ENCODE measurements around the gene C20orf141. TPM values are rescaled to one million over a fixed set of nuclear protein-coding genes. Genes with fewer than 3 reads are reported as not detected.
"Not testable (repeated sequence)": the region's sequence is repeated elsewhere in the genome, so short reads cannot be mapped to it uniquely, and the experiment has no call there.

C20orf141 gene
- not detected for polyA plus RNA-seq (2013, experiment 1 of 2)
- not detected for polyA plus RNA-seq (2013, experiment 2 of 2)

DNA sequence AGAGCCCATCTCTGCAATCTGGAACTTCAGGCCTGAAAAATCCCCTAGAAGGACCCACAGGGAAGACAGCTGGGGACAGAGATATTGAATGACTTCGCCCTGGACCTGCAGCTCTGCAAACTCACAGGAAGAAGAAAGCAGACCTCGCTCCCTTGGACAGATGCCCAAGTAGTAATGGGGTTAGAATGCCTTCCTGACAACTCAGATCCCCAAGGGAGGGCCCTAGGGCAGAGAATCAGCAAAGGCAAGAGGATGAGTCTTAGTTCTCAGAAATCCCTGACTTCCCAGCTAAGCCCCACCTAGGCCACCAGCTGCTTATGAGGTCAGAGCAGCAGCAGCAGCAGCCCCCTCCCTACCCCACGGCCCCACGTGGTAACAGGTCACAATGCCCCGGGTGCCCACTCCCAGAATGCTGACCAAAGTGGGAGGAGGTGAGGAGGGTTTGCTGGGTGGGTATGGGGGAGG lies at the start of gene C20orf141:
Gene C20orf141, plus strand, starts transcription at position 401 of the 465 bp plus-strand sequence. CDS start 198 bp downstream, outside the sequence.
- Histone ChIP-seq H3K27ac (ENCODE audit: low read depth, low read length) (no peak within 1 kb of the TSS), H3K4me2 (ENCODE audit: low read length) (no peak within 1 kb of the TSS), H3K79me2 (ENCODE audit: control insufficient read depth, insufficient read depth, low read length) (no peaks in the 10 kb centered on the region), H3K4me1 (ENCODE audit: control insufficient read depth, low read depth, low read length) (no peaks in the 10 kb centered on the region), H3K23ac (ENCODE audit: low read length) (no peak within 1 kb of the TSS), H2AK5ac (ENCODE audit: low read length) (no peak within 1 kb of the TSS), H3K36me3 (ENCODE audit: control insufficient read depth, insufficient read depth, low read length) (no peaks in the 10 kb centered on the region), H3K27me3 (ENCODE audit: insufficient read depth, low read length, poor library complexity) (no peaks in the 10 kb centered on the region), H4K8ac (ENCODE audit: low read depth, low read length) (no peak within 1 kb of the TSS), H3K56ac (ENCODE audit: low read length) (no peak within 1 kb of the TSS), H3K18ac (ENCODE audit: low read length) (no peak within 1 kb of the TSS), H3K4me3 (ENCODE audit: low read length) (no peak within 1 kb of the TSS), H3K4ac (ENCODE audit: low read depth, low read length) (no peak within 1 kb of the TSS), H3K79me1 (ENCODE audit: low read length) (no peaks in the 10 kb centered on the region), H3K9ac (ENCODE audit: low read length) (no peak within 1 kb of the TSS), H2BK120ac (ENCODE audit: low read depth, low read length) (no peak within 1 kb of the TSS), H2BK15ac (replicated peaks; ENCODE audit: low read depth) (no peak within 1 kb of the TSS), H4K5ac (ENCODE audit: low read length) (no peak within 1 kb of the TSS), H2BK5ac (ENCODE audit: low read length) (no peak within 1 kb of the TSS)
- DNase-seq, result peak; percentile 57
- WGBS (ENCODE audit: extremely low coverage, insufficient coverage, low lambda C conversion rate), result no CpG with 5 or more reads among the region's 5 CpGs

DNA sequence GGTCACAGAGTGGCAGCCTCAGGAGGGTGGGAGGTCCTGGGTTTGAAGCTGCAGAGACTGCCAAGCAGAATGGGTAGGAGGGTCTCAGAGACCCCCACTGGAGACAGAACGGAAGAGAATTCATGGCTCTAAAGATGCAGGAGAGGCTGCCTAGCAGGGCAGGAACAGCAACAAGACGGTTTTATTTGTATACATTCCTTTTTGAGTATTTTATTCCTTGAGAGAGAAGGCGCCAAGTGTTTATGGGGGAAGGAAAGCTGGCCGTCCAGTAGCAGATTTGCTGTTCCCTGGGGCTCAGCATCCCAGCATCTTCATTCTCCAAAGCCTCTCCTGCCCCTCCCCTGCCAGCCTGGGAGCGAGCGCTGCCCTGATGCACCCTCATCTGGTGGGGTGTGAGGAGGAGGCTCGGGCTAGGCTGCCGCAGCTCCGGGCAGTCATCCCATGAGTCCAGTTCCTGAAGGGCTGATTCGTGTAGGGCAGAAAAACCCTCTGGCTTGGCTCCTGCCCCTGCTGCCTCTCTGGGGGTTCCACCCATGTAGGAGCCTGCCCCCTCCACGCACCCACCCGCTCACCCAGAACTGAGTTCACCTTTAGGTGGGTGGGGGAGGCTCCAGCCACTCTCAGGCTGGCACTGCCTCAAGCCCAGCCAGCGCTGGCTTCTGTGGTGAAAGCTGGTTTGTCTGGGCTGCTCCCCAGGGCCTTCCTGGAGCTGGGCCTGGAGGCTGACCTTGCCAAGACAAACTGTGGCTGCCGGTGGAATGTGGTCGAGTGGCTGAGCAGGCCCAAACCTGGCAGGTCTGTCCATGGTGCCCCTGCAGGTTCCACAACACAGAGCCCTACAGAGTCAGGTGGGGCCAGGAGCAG lies 46.8 kb upstream of the C20orf141 start:
- DNase-seq, result no peak
- H3K4ac ChIP-seq (ENCODE audit: low read depth, low read length), result no peak overlapping the region
- no peak overlapping the region for H3K18ac ChIP-seq (ENCODE audit: low read length)
- no peak overlapping the region for H3K4me2 ChIP-seq (ENCODE audit: low read length)
- no CpG with 5 or more reads among the region's 15 CpGs for WGBS (ENCODE audit: extremely low coverage, insufficient coverage, low lambda C conversion rate)
- H3K56ac ChIP-seq (ENCODE audit: low read length), result no peak overlapping the region
- no peak overlapping the region for H3K4me3 ChIP-seq (ENCODE audit: low read length)
- H3K9ac ChIP-seq (ENCODE audit: low read length), result no peak overlapping the region
- H4K5ac ChIP-seq (ENCODE audit: low read length), result no peak overlapping the region
- no peaks in the 10 kb centered on the region for H3K36me3 ChIP-seq (ENCODE audit: control insufficient read depth, insufficient read depth, low read length)
- no peak overlapping the region for H2AK5ac ChIP-seq (ENCODE audit: low read length)
- H3K27me3 ChIP-seq (ENCODE audit: insufficient read depth, low read length, poor library complexity), result no peaks in the 10 kb centered on the region
- H4K8ac ChIP-seq (ENCODE audit: low read depth, low read length), result no peak overlapping the region
- H3K27ac ChIP-seq (ENCODE audit: low read depth, low read length), result no peak overlapping the region
- no peaks in the 10 kb centered on the region for H3K79me1 ChIP-seq (ENCODE audit: low read length)
- no peak overlapping the region for H2BK120ac ChIP-seq (ENCODE audit: low read depth, low read length)
- no peak overlapping the region for H3K23ac ChIP-seq (ENCODE audit: low read length)
- no peak overlapping the region for H2BK15ac ChIP-seq (replicated peaks; ENCODE audit: low read depth)
- H3K79me2 ChIP-seq (ENCODE audit: control insufficient read depth, insufficient read depth, low read length), result no peaks in the 10 kb centered on the region
- no peaks in the 10 kb centered on the region for H3K4me1 ChIP-seq (ENCODE audit: control insufficient read depth, low read depth, low read length)
- no peak overlapping the region for H2BK5ac ChIP-seq (ENCODE audit: low read length)

- no peak overlapping the region for H3K18ac ChIP-seq (ENCODE audit: low read length)
- H4K8ac ChIP-seq (ENCODE audit: low read depth, low read length), result no peak overlapping the region
- H2BK5ac ChIP-seq (ENCODE audit: low read length), result no peak overlapping the region
- no CpG with 5 or more reads among the region's 5 CpGs for WGBS (ENCODE audit: extremely low coverage, insufficient coverage, low lambda C conversion rate)
- no peaks in the 10 kb centered on the region for H3K27me3 ChIP-seq (ENCODE audit: insufficient read depth, low read length, poor library complexity)
- DNase-seq, result no peak
- H3K4ac ChIP-seq (ENCODE audit: low read depth, low read length), result no peak overlapping the region
- H3K4me3 ChIP-seq (ENCODE audit: low read length), result no peak overlapping the region
- no peaks in the 10 kb centered on the region for H3K79me2 ChIP-seq (ENCODE audit: control insufficient read depth, insufficient read depth, low read length)
- no peak overlapping the region for H3K4me2 ChIP-seq (ENCODE audit: low read length)
- no peak overlapping the region for H3K56ac ChIP-seq (ENCODE audit: low read length)
- H3K27ac ChIP-seq (ENCODE audit: low read depth, low read length), result no peak overlapping the region
- no peak overlapping the region for H4K5ac ChIP-seq (ENCODE audit: low read length)
- H3K4me1 ChIP-seq (ENCODE audit: control insufficient read depth, low read depth, low read length), result no peaks in the 10 kb centered on the region
- H2AK5ac ChIP-seq (ENCODE audit: low read length), result no peak overlapping the region
- no peak overlapping the region for H2BK120ac ChIP-seq (ENCODE audit: low read depth, low read length)
- no peak overlapping the region for H3K9ac ChIP-seq (ENCODE audit: low read length)
- no peaks in the 10 kb centered on the region for H3K79me1 ChIP-seq (ENCODE audit: low read length)
- no peaks in the 10 kb centered on the region for H3K36me3 ChIP-seq (ENCODE audit: control insufficient read depth, insufficient read depth, low read length)
- no peak overlapping the region for H2BK15ac ChIP-seq (replicated peaks; ENCODE audit: low read depth)
- H3K23ac ChIP-seq (ENCODE audit: low read length), result no peak overlapping the region
Measured at GRCh38 chr20:2768632-2769015, 46.2 kb upstream of the C20orf141 start.

DNA sequence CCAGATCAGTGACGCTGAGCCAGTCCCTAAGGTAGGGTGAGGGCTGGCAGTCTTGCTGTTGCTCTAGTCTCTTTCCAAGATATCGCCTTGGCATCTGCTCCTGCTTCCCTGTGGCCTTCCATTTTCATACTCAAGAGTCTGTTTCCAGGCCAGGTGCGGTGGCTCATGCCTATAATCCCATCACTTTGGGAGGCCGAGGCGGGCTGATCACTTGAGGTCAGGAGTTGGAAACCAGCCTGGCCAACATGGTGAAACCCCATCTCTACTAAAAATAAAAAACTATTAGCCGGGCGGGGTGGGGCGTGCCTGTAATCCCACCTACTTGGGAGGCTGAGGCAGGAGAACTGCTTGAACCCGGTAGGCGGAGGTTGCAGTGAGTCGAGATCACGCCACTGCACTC lies 44.7 kb upstream of the C20orf141 start:
- H3K79me2 ChIP-seq (ENCODE audit: control insufficient read depth, insufficient read depth, low read length); H4K8ac ChIP-seq (ENCODE audit: low read depth, low read length); H3K4me1 ChIP-seq (ENCODE audit: control insufficient read depth, low read depth, low read length); DNase-seq; H3K27me3 ChIP-seq (ENCODE audit: insufficient read depth, low read length, poor library complexity); H3K56ac ChIP-seq (ENCODE audit: low read length); H3K4ac ChIP-seq (ENCODE audit: low read depth, low read length); H2AK5ac ChIP-seq (ENCODE audit: low read length); H3K9ac ChIP-seq (ENCODE audit: low read length); H2BK15ac ChIP-seq (replicated peaks; ENCODE audit: low read depth); H3K27ac ChIP-seq (ENCODE audit: low read depth, low read length); H3K36me3 ChIP-seq (ENCODE audit: control insufficient read depth, insufficient read depth, low read length); H4K5ac ChIP-seq (ENCODE audit: low read length); H3K4me3 ChIP-seq (ENCODE audit: low read length); H3K23ac ChIP-seq (ENCODE audit: low read length); H2BK5ac ChIP-seq (ENCODE audit: low read length); H2BK120ac ChIP-seq (ENCODE audit: low read depth, low read length); H3K18ac ChIP-seq (ENCODE audit: low read length); H3K4me2 ChIP-seq (ENCODE audit: low read length); H3K79me1 ChIP-seq (ENCODE audit: low read length): not testable (repeated sequence)
- WGBS (ENCODE audit: extremely low coverage, insufficient coverage, low lambda C conversion rate), result no CpG with 5 or more reads among the region's 12 CpGs

- H2BK15ac ChIP-seq (replicated peaks; ENCODE audit: low read depth), result no peak overlapping the region
- H3K27ac ChIP-seq (ENCODE audit: low read depth, low read length), result no peak overlapping the region
- no peaks in the 10 kb centered on the region for H3K36me3 ChIP-seq (ENCODE audit: control insufficient read depth, insufficient read depth, low read length)
- no peak overlapping the region for H3K4me2 ChIP-seq (ENCODE audit: low read length)
- no peak overlapping the region for H3K4ac ChIP-seq (ENCODE audit: low read depth, low read length)
- H3K79me1 ChIP-seq (ENCODE audit: low read length), result no peaks in the 10 kb centered on the region
- H3K18ac ChIP-seq (ENCODE audit: low read length), result no peak overlapping the region
- H3K23ac ChIP-seq (ENCODE audit: low read length), result no peak overlapping the region
- H2BK5ac ChIP-seq (ENCODE audit: low read length), result no peak overlapping the region
- H3K27me3 ChIP-seq (ENCODE audit: insufficient read depth, low read length, poor library complexity), result no peaks in the 10 kb centered on the region
- no peak overlapping the region for H2BK120ac ChIP-seq (ENCODE audit: low read depth, low read length)
- no peaks in the 10 kb centered on the region for H3K79me2 ChIP-seq (ENCODE audit: control insufficient read depth, insufficient read depth, low read length)
- no peaks in the 10 kb centered on the region for H3K4me1 ChIP-seq (ENCODE audit: control insufficient read depth, low read depth, low read length)
- no peak overlapping the region for H3K4me3 ChIP-seq (ENCODE audit: low read length)
- H4K8ac ChIP-seq (ENCODE audit: low read depth, low read length), result no peak overlapping the region
- no peak overlapping the region for H3K56ac ChIP-seq (ENCODE audit: low read length)
- WGBS (ENCODE audit: extremely low coverage, insufficient coverage, low lambda C conversion rate), result no CpG with 5 or more reads among the region's 12 CpGs
- peak; percentile 42 for DNase-seq
- H3K9ac ChIP-seq (ENCODE audit: low read length), result no peak overlapping the region
- no peak overlapping the region for H2AK5ac ChIP-seq (ENCODE audit: low read length)
- H4K5ac ChIP-seq (ENCODE audit: low read length), result no peak overlapping the region
Measured at GRCh38 chr20:2771631-2772080, 43.1 kb upstream of the C20orf141 start.
